ENCODE results near the gene CEBPA.
"Not testable (repeated sequence)": the region's sequence is repeated elsewhere in the genome, so short reads cannot be mapped to it uniquely, and the experiment has no call there.

- TF ChIP-seq CTCF, POLR2AphosphoS5, POLR2A (IDR thresholded peaks at IDR 0.05): not testable (repeated sequence)
These were observed 7.3 kb downstream of the CEBPA start for GRCh38 chr19:33295046-33295445.
